Breast epithelium (tissue), 4 donors: Measurements from ENCODE around the gene RHOT1. TPM values are rescaled to one million over a fixed set of nuclear protein-coding genes. Genes with fewer than 3 reads are reported as not detected.

ENCODE experiments used
- DNase-seq, 2 donors: peaks; one replicate each; pipeline ENCODE4 v3.0.0-alpha.2; 2019; ENCODE audit warnings: low spot score in 2 of 2
- H3K27ac ChIP-seq, 2 donors: fragments of 200-600 bp; sonication (generic) in 1 of 2; one replicate each; pipeline ENCODE4 v1.5.1; 2016 to 2019; ENCODE audit warnings: mild to moderate bottlenecking in 1 of 2
- H3K27me3 ChIP-seq, 2 donors: fragments of 200-600 bp; sonication (generic) in 1 of 2; one replicate each; pipeline versions ENCODE4 v1.5.1 to v1.6.0; 2017 to 2019; ENCODE audit warnings: control low read depth in 1 of 2, mild to moderate bottlenecking in 1 of 2
- H3K36me3 ChIP-seq: fragments of 200-600 bp; one replicate; pipeline ENCODE4 v1.5.1; 2019
- H3K4me1 ChIP-seq, 2 donors: fragments of 200-600 bp; sonication (generic); one replicate each; pipeline ENCODE4 v1.5.1; 2016 to 2019; ENCODE audit warnings: control low read depth in 1 of 2
- H3K4me3 ChIP-seq, 3 donors: fragments of 200-600 bp; sonication (generic); 1 replicate in 2 of 3; 2 replicates in 1 of 3; pipeline ENCODE4 v1.5.1; 2016 to 2019; ENCODE audit warnings: mild to moderate bottlenecking in 3 of 3, moderate library complexity in 2 of 3
- H3K9me3 ChIP-seq, 2 donors: fragments of 200-600 bp; sonication (generic) in 1 of 2; one replicate each; pipeline ENCODE4 v1.5.1; 2016 to 2019; ENCODE audit warnings: control low read depth in 1 of 2
- CTCF ChIP-seq, 3 donors: fragments of 450-650 bp; IDR thresholded peaks; one replicate each; pipeline ENCODE4 v1.5.1; 2016 to 2017; ENCODE audit warnings: antibody characterized with exemption in 3 of 3, mild to moderate bottlenecking in 3 of 3, moderate library complexity in 3 of 3
- POLR2A ChIP-seq: fragments of 450-650 bp; IDR thresholded peaks from one replicate; pipeline ENCODE4 v1.6.1; 2016; ENCODE audit warnings: antibody characterized with exemption, mild to moderate bottlenecking, moderate library complexity
- POLR2AphosphoS5 ChIP-seq, 3 donors: sonication (generic); formaldehyde crosslinking; IDR thresholded peaks; one replicate each; pipeline ENCODE4 v1.6.1; 2017; ENCODE audit warnings: antibody characterized with exemption in 3 of 3
- intact Hi-C: fragments of 100-400 bp; cut with DNase I; formaldehyde crosslinking; loops from one replicate; pipeline ENCODE4 v1.15.1; 2023; ENCODE audit warnings: low total_unique reads
- total RNA-seq, 3 donors: library from RNA; depleted of rRNA; stranded (reverse); fragments of >200 nt; gene quantifications; one replicate each; pipeline ENCODE4 v1.1.0, GENCODE V29; 2016

RHOT1 gene
- total RNA-seq, 3 donors from 2014 or later = 62.9 to 74.6 (median 72.0) TPM

- Histone ChIP-seq H3K4me1 (no peaks in the 10 kb centered on the region), H3K36me3 (no peaks in the 10 kb centered on the region), H3K4me3 (no peak overlapping the region), H3K27ac (no peak overlapping the region), H3K27me3 (no peaks in the 10 kb centered on the region), H3K9me3 (no peaks in the 10 kb centered on the region)
- no peak for DNase-seq
- intact Hi-C loops = no loop called here
- TF ChIP-seq CTCF (IDR thresholded peaks at IDR 0.05) = no peak
- no peak for TF ChIP-seq POLR2AphosphoS5 (IDR thresholded peaks at IDR 0.05)
- TF ChIP-seq POLR2A = no peak
These were observed 113.9 kb downstream of the RHOT1 start for GRCh38 chr17:32256012-32256700.

- no peak for DNase-seq
- H3K9me3 ChIP-seq = no peaks in the 10 kb centered on the region
- intact Hi-C loops = no loop called here
These were observed 114.4 kb downstream of the RHOT1 start for GRCh38 chr17:32256701-32257019.

GRCh38 chr17:32258383-32259140 is 116.3 kb downstream of the RHOT1 start:
- H3K9me3 ChIP-seq = no peaks in the 10 kb centered on the region
- no peak for DNase-seq
- H3K27ac ChIP-seq = no peak overlapping the region
- no peak for TF ChIP-seq CTCF (IDR thresholded peaks at IDR 0.05)
- no peak for TF ChIP-seq POLR2AphosphoS5 (IDR thresholded peaks at IDR 0.05)
- TF ChIP-seq POLR2A = no peak
- no peaks in the 10 kb centered on the region for H3K36me3 ChIP-seq
- H3K4me3 ChIP-seq = no peak overlapping the region
- no peaks in the 10 kb centered on the region for H3K4me1 ChIP-seq
- no peaks in the 10 kb centered on the region for H3K27me3 ChIP-seq
- intact Hi-C loops = no loop called here

More at GRCh38 chr17:32256701-32257019, 114.4 kb downstream of the RHOT1 start:
- Histone ChIP-seq H3K36me3 (no peaks in the 10 kb centered on the region), H3K27ac (no peak overlapping the region), H3K4me1 (no peaks in the 10 kb centered on the region), H3K4me3 (no peak overlapping the region), H3K27me3 (no peaks in the 10 kb centered on the region)
- TF ChIP-seq POLR2AphosphoS5 (IDR thresholded peaks at IDR 0.05) = no peak

- TF ChIP-seq POLR2AphosphoS5 (IDR thresholded peaks at IDR 0.05) = no peak
- no peak for TF ChIP-seq POLR2A
- no peak for TF ChIP-seq CTCF (IDR thresholded peaks at IDR 0.05)
- no peaks in the 10 kb centered on the region for H3K4me1 ChIP-seq
- H3K9me3 ChIP-seq = no peaks in the 10 kb centered on the region
- H3K36me3 ChIP-seq = no peaks in the 10 kb centered on the region
- DNase-seq = no peak
- intact Hi-C loops = no loop called here
- no peaks in the 10 kb centered on the region for H3K27me3 ChIP-seq
- H3K4me3 ChIP-seq = no peak overlapping the region
- H3K27ac ChIP-seq = no peak overlapping the region
These were observed 117.3 kb downstream of the RHOT1 start for GRCh38 chr17:32259586-32259985.

- Histone ChIP-seq H3K4me3 (no peak overlapping the region), H3K9me3 (no peaks in the 10 kb centered on the region), H3K27ac (no peak overlapping the region), H3K36me3 (no peaks in the 10 kb centered on the region), H3K27me3 (no peaks in the 10 kb centered on the region), H3K4me1 (peaks cover 0 to under 1% of the 10 kb centered on the region in 2 donors)
- TF ChIP-seq CTCF (IDR thresholded peaks at IDR 0.05) (no peak), POLR2A (no peak)
- DNase-seq = no peak
- intact Hi-C loops = no loop called here
These were observed 119.1 kb downstream of the RHOT1 start for GRCh38 chr17:32261417-32261736.
